ENCODE data around the gene IL17RD.

The IL17RD gene

DNA sequence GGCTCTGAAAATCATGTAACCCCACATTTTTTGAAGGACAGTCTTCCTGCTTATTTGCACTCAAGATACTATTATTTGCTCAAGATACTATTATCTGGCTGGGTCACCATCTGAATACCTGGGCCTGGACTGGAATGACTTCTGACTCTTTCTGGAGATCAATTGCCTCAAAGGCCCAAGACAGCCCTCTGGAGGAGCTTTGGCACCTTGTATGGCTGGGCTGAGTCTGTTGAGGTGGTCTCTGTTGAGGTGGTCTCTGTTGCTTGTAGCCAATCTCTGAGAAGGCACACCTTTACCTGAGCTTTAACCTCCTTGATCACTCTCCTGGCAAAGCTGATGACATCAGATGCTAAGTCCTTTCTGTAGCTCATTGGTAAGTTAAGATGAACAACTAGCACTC lies 71.7 kb downstream of the IL17RD start (continued):
- TF ChIP-seq, protein P1, sequence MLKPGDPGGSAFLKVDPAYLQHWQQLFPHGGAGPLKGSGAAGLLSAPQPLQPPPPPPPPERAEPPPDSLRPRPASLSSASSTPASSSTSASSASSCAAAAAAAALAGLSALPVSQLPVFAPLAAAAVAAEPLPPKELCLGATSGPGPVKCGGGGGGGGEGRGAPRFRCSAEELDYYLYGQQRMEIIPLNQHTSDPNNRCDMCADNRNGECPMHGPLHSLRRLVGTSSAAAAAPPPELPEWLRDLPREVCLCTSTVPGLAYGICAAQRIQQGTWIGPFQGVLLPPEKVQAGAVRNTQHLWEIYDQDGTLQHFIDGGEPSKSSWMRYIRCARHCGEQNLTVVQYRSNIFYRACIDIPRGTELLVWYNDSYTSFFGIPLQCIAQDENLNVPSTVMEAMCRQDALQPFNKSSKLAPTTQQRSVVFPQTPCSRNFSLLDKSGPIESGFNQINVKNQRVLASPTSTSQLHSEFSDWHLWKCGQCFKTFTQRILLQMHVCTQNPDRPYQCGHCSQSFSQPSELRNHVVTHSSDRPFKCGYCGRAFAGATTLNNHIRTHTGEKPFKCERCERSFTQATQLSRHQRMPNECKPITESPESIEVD (tag by site-specific recombination; IDR thresholded peaks at IDR 0.05) = no peak
- TF ChIP-seq ZNF146 (tag by site-specific recombination; IDR thresholded peaks at IDR 0.05) (no peak), ZNF292 (tag by site-specific recombination; IDR thresholded peaks at IDR 0.05; ENCODE audit: borderline replicate concordance, low read depth) (no peak), ZBTB21 (tag by site-specific recombination; IDR thresholded peaks at IDR 0.05) (no peak), ZNF354C (tag by site-specific recombination; IDR thresholded peaks at IDR 0.05; ENCODE audit: borderline replicate concordance, low read depth) (no peak), KLF10 (tag by site-specific recombination; IDR thresholded peaks at IDR 0.05) (no peak), OVOL3 (tag by site-specific recombination; IDR thresholded peaks at IDR 0.05) (no peak)

DNA sequence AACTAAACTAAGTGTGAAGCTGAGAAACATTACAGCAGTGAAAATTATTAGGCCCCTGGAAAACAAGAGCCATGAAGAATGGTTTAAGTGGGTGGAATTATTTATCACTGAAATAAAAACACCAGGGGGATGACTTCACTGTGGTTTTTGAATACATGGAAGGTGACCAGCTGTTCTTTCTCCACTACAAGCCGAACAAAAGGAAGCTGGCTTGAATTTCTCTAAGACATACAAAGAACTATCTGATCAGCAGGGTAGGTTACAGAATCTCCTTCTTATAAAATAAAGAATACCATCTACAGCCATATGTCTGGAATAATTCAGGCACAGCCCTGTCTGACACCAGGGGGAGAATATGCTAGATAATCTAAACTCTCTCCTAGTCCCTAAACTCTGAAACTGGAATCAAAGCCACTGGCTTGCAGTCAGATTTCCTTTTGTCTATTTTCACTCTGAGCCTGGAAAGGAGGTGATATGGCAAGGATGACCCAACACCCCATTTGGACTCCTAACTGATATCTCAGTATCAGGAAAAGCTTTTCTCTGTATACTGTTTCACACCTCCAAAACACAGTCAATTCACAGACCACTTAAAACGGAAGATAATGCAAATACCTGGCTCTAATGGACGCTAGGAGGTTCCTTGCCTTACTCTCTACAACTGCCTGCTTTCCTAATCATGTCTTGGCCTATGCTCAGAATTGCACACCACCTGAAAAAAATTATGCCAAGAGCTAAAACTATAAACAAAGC lies 73.5 kb downstream of the IL17RD start:
- Histone ChIP-seq H3K4me3 (ENCODE audit: low read depth, low read length) (no peak overlapping the region), H3K9me3 (ENCODE audit: control insufficient read depth, insufficient read depth, low read depth, low read length) (no peaks in the 10 kb centered on the region), H3K36me3 (ENCODE audit: control insufficient read depth in 2 of 2, insufficient read depth in 1 of 2, low read length in 2 of 2) (peaks cover 0 to 6% of the 10 kb centered on the region in 2 experiments; a peak in 1 of 3 replicates), H3K27ac (ENCODE audit: extremely low read depth, low read depth, low read length) (no peak overlapping the region), H3K4me1 (ENCODE audit: control insufficient read depth, insufficient read depth, low read length) (no peaks in the 10 kb centered on the region)
- ChIA-PET CTCF (interaction anchor here (0.8 to 1.8 kb wide), 3 partner anchors 9 to 132 kb away, joined by 3 to 10 read pairs (median 4); no protein-coding TSS in a partner anchor), POLR2A (no interaction called here)
- TF ChIP-seq ZNF335 (tag by site-specific recombination; conservative IDR thresholded peaks at IDR 0.05) (no peak), ZNF2 (tag by site-specific recombination; IDR thresholded peaks at IDR 0.05) (no peak), PRDM1 (tag by site-specific recombination; IDR thresholded peaks at IDR 0.05) (no peak), ZNF140 (tag by site-specific recombination; IDR thresholded peaks at IDR 0.05) (no peak), TRIM28 (IDR thresholded peaks at IDR 0.05; ENCODE audit: borderline replicate concordance, low read length) (no peak), TCF7L2 (IDR thresholded peaks at IDR 0.05; ENCODE audit: borderline replicate concordance, low read depth, low read length) (no peak), ZNF394 (tag by site-specific recombination; IDR thresholded peaks at IDR 0.05; ENCODE audit: borderline replicate concordance) (no peak), ZNF530 (tag by site-specific recombination; IDR thresholded peaks at IDR 0.05; ENCODE audit: low read depth) (no peak), ZNF514 (tag by site-specific recombination; IDR thresholded peaks at IDR 0.05) (no peak), ZNF529 (tag by site-specific recombination; IDR thresholded peaks at IDR 0.05; ENCODE audit: insufficient replicate concordance) (no peak), SP3 (tag by site-specific recombination; IDR thresholded peaks at IDR 0.05) (no peak), ZNF558 (tag by site-specific recombination; IDR thresholded peaks at IDR 0.05) (no peak), ZNF670 (tag by site-specific recombination; IDR thresholded peaks at IDR 0.05; ENCODE audit: low read depth) (no peak), ZEB2 (tag by site-specific recombination; IDR thresholded peaks at IDR 0.05) (no peak), FEZF1 (tag by site-specific recombination; IDR thresholded peaks at IDR 0.05) (no peak)

DNA sequence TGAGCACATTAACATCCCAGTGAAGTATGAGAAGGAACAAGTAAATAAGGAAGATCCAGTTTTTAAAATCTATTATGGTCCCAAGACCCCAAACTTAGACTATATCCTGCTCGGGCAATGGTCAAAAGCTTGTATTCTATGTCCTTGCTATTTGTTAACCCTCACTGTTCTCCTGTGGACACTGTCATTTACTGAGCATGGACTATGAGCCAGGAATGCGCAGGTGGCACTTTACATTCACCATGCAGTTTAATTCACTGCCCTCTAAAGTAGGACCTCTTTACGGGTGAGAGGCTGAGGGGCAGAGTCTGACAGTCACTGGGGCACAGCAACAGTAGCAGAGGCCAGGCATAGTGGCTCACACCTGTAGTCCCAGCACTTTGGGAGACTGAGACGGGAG lies 76.1 kb downstream of the IL17RD start:
- no peaks in the 10 kb centered on the region for H3K4me1 ChIP-seq (ENCODE audit: control insufficient read depth, insufficient read depth, low read length)
- H3K36me3 ChIP-seq (ENCODE audit: control insufficient read depth in 2 of 2, insufficient read depth in 1 of 2, low read length in 2 of 2) = no peaks in the 10 kb centered on the region
- ChIA-PET CTCF (interaction anchor here (1.1 to 1.5 kb wide), 2 partner anchors 93 kb away, joined by 5 to 8 read pairs; no protein-coding TSS in a partner anchor), POLR2A (no interaction called here)
- no peak overlapping the region for H3K27ac ChIP-seq (ENCODE audit: extremely low read depth, low read depth, low read length)
- H3K4me3 ChIP-seq (ENCODE audit: low read depth, low read length) = no peak overlapping the region
- TF ChIP-seq ZNF335 (tag by site-specific recombination; conservative IDR thresholded peaks at IDR 0.05) = no peak
- TF ChIP-seq ZNF19 (tag by site-specific recombination; IDR thresholded peaks at IDR 0.05; ENCODE audit: low read depth) = no peak
- TF ChIP-seq ZNF510 (tag by site-specific recombination; IDR thresholded peaks at IDR 0.05; ENCODE audit: insufficient replicate concordance) = no peak
- TF ChIP-seq ZNF426 (tag by site-specific recombination; IDR thresholded peaks at IDR 0.05) = no peak
- TF ChIP-seq ZNF677 (tag by site-specific recombination; IDR thresholded peaks at IDR 0.05) = no peak
- no peak for TF ChIP-seq ZFP41 (tag by site-specific recombination; IDR thresholded peaks at IDR 0.05; ENCODE audit: borderline replicate concordance)
- no peak for TF ChIP-seq ZNF660 (tag by site-specific recombination; IDR thresholded peaks at IDR 0.05)
- TF ChIP-seq REPIN1 (tag by site-specific recombination; IDR thresholded peaks at IDR 0.05; ENCODE audit: low read depth) = no peak
- no peak for TF ChIP-seq ZNF670 (tag by site-specific recombination; IDR thresholded peaks at IDR 0.05; ENCODE audit: low read depth)
- TF ChIP-seq SCRT1 (tag by site-specific recombination; IDR thresholded peaks at IDR 0.05; ENCODE audit: borderline replicate concordance) = no peak
- no peak for TF ChIP-seq ZSCAN16 (tag by site-specific recombination; IDR thresholded peaks at IDR 0.05)
- no peak for TF ChIP-seq ZNF548 (tag by site-specific recombination; IDR thresholded peaks at IDR 0.05)
- TF ChIP-seq ZXDB (tag by site-specific recombination; IDR thresholded peaks at IDR 0.05) = no peak
- H3K9me3 ChIP-seq (ENCODE audit: control insufficient read depth, insufficient read depth, low read depth, low read length) = no peaks in the 10 kb centered on the region
